C4-2B (cell line): ENCODE data around the gene TSPAN18.

Experiments
- H3K27ac ChIP-seq: fragments of 450-650 bp; 2 replicates; pipeline ENCODE4 v1.5.1; 2017
- ZFX ChIP-seq: fragments of 450-650 bp; IDR thresholded peaks from 2 replicates; pipeline ENCODE4 v1.6.1; 2017
- TF ChIP-seq, protein P1 (sequence below): fragments of 450-650 bp; conservative IDR thresholded peaks from 2 replicates; pipeline ENCODE4 v1.5.1; 2017; ENCODE audit warnings: mild to moderate bottlenecking

TSPAN18 gene

DNA sequence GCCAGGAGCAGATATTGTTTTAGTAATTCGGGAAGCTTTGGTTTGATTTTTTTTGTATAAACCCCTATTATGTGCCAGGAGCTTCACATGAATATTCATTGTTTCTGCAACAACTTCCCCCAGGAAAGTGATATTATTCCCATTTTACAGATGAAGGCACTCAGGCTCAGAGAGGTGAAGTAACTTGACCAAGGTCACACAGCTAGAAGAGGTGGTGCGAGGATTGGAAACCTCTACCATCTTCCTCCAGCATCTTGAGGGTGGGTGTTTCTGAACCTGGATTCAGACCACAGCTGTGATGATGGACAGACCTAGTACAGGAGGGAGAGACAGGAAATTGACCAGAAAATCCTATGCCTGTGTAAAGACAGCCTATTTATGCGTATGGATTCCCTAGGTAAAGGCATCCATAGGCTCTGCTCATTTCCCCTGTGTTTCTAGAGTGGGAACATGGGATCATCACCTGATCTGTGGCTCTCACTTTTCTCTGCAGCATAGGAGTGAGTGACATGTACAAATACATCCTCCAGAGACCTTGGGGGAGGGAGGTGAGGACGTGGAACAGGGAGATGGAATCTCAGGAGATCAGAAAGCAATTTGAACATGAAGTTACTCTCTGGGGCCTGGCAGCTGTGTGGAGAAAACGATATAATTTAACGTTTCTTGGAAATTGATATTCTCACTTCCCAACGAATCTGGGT is 81.4 kb downstream of the TSPAN18 start:
- no peak overlapping the region for H3K27ac ChIP-seq
- no peak for TF ChIP-seq ZFX
- TF ChIP-seq, protein P1, sequence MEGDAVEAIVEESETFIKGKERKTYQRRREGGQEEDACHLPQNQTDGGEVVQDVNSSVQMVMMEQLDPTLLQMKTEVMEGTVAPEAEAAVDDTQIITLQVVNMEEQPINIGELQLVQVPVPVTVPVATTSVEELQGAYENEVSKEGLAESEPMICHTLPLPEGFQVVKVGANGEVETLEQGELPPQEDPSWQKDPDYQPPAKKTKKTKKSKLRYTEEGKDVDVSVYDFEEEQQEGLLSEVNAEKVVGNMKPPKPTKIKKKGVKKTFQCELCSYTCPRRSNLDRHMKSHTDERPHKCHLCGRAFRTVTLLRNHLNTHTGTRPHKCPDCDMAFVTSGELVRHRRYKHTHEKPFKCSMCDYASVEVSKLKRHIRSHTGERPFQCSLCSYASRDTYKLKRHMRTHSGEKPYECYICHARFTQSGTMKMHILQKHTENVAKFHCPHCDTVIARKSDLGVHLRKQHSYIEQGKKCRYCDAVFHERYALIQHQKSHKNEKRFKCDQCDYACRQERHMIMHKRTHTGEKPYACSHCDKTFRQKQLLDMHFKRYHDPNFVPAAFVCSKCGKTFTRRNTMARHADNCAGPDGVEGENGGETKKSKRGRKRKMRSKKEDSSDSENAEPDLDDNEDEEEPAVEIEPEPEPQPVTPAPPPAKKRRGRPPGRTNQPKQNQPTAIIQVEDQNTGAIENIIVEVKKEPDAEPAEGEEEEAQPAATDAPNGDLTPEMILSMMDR = no peak

DNA sequence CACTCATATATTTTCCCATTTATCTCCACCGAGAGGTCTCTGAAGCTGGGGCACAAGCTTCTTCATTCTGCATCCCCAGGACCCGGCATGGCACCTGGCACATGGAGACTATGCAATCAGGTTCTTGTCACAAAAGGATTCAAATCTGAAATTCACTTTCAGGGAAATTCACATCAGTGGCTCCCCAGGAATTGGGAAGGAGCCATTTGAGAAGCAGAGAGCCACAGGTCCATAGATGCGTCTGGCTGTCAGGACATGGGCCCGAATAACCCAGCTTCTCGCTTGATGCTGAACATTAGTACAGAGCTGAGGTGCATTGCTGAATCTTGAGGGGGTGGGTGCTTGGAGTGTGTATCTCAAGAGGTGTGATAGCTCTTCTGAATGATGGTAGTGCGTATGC is 82.5 kb downstream of the TSPAN18 start:
- no peak for TF ChIP-seq ZFX
- TF ChIP-seq, protein P1 = no peak
- no peak overlapping the region for H3K27ac ChIP-seq

DNA sequence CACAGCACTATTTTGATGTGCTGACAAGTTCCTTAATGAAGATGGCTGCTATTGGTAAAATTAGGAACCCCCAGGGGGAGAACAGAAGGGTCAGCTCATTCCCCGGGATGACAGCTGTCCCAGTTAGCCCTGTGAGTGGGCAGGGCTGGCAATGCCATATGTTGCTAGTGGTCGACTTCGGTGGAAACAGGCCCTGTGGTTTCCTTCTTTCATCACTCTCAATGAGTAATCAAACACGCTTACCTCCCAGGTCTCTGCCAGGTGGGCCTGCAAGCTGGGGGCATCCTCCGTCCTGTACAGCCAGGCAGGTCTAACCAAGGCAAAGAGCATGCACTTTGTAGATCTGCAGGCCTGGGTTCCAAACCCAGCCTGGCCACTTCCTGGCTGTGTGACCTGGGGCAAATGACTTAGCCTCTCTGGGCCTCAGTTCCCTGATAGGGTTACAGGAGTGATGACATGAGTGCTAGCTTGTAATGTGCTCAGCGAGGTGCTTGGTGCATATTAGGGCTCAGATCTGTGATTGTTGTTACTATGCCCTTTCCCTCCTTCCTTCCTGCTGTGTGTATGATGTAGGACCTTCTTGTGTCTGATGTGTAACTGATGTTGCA is 85.2 kb downstream of the TSPAN18 start:
- no peak for TF ChIP-seq ZFX
- no peak overlapping the region for H3K27ac ChIP-seq

DNA sequence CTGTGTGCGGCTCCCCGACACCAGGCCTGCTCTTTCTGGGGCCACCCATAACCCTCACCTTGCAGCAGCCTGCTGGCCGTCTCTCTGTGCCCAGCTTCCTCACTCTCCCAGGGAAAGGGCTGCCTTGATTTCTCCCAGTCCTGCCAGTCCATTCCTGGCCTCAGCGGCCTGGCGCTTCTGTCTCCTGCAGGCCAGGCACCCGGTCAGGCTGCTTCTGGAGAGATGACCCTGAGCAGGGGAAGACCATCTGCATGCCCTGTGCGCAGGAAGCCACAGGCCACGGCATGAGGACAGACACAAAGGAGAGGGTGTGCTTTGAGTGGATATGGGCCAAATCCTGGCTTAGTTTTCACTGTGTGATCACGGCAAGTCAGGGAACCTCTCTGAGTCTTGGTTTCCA is 86.2 kb downstream of the TSPAN18 start:
- TF ChIP-seq, protein P1 = no peak
- no peak for TF ChIP-seq ZFX
- H3K27ac ChIP-seq = no peak overlapping the region

DNA sequence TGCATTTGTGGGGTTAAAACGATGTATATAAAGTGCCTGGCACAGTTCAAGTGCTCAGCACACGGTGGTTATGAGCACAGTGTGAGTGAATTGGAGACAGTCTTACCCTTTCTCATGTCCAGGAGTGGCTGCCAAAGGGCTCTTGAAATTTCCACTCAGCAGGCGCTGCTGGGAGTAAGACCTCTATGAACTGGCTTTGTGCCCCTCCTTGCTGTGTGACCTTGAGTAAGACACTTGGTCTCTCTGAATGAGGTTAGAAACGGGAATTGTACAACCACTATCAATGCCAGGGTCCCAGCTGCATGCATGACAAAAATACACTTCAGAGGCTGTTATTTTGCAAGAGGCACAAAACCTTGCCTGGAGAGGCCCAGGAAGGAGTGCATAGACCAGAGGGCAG is 86.6 kb downstream of the TSPAN18 start:
- TF ChIP-seq, protein P1 = no peak
- no peak for TF ChIP-seq ZFX
- no peak overlapping the region for H3K27ac ChIP-seq

DNA sequence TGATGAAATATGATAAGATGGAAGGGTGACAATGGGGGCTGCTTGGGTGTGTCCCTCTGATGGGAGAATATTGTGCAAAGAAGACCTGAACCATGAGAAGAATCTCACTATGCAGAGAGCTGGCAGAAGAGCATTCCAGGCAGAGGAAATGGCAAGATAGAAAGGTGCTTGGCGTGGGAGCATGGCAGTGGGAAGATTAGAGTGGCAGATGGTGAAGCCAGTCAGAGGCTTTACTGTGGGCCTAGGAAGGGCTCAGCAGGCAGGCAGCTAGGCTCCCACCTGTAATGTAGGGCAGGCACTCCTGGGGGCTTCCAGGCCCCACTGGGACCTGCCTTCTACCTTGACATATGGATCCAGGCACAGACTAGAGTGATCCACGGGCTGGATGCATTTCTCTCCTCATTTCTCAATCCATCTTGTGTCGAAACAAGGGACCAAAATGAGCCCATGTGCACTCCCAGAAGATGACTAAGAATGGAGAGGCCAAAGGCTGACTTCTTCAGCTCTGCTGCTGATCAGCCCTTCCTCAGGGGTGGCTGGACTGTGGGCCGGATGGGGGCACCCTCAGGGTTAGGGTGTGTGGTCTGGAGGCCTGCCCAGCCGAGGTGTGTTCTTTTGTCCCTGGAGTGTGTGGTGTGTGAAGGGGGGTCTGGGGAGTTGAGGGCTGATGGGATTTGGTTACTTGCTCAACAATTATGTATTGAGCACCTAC is 88.3 kb downstream of the TSPAN18 start:
- no peak overlapping the region for H3K27ac ChIP-seq
- TF ChIP-seq, protein P1 = no peak
- TF ChIP-seq ZFX = no peak

DNA sequence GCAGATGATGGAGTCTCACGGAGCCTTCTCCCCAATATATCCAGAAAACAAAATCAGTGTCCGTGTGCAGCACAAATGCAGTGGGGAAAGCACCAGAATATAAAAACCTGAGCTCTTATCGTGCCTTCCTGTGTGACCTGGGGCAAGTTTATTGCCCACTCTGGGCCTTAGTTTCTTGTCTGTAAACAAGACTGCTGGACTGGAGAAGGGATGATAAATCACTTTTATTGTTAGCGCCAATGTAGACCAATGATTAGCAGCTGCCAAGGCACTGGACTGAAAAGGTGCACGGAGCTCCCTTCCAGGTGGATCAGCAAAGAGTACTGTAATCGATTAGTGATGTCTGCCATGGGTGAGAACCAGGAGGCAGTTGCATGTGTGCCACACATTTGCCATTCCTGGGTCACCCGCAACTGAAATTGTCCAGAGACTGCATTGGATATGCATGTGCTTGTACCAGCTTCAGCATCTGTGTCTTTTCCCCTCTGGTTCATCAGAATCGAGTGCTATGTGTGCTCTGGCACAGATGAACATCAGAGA is 89.2 kb downstream of the TSPAN18 start:
- TF ChIP-seq ZFX = no peak
- TF ChIP-seq, protein P1 = no peak
- no peak overlapping the region for H3K27ac ChIP-seq
